GM19438 (cell line): Measurements from ENCODE around the gene PNRC2.
"Not testable (repeated sequence)": the region's sequence is repeated elsewhere in the genome, so short reads cannot be mapped to it uniquely, and the experiment has no call there.

Experiments
- ATAC-seq: cut with Tn5 transposase; IDR thresholded peaks from one replicate; pipeline ENCODE4 v1.9.1; 2021; ENCODE audit warnings: low read depth; ENCODE audit not compliant: unreplicated experiment

PNRC2 gene

GRCh38 chr1:23984417-23985186 is 25.0 kb downstream of the PNRC2 start:
- ATAC-seq: no peak

GRCh38 chr1:23987038-23987437 is 27.4 kb downstream of the PNRC2 start:
- ATAC-seq: not testable (repeated sequence)

GRCh38 chr1:23989263-23989662 is 29.6 kb downstream of the PNRC2 start:
- ATAC-seq: no peak

- ATAC-seq: not testable (repeated sequence)
Observed at GRCh38 chr1:23992011-23992410, 32.4 kb downstream of the PNRC2 start.

- no peak for ATAC-seq
Observed at GRCh38 chr1:23995431-23995837, 35.8 kb downstream of the PNRC2 start.

DNA sequence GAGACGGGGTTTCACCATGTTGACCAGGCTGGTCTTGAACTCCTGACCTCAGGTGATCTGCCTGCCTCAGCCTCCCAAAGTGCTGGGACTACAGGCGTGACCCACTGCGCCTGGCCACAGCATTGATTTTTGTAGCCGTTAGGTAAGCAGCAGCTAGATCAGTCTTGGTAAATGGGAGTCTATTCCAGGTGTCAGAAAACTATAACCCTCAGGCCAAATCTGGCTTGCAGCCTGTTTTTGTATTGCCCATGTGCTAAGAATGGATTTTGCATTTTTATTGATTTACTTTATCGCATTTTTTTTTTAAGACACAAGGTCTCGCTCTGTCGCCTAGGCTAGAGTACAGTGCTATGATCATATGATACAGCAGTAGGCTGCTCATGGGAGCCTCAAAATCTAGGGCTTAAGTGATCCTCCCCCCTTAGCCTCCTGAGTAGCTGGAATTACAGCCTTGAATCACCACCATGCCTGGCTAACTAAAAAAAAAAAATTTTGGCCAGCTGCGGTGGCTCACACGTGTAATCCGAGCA is 37.1 kb downstream of the PNRC2 start:
- no peak for ATAC-seq

DNA sequence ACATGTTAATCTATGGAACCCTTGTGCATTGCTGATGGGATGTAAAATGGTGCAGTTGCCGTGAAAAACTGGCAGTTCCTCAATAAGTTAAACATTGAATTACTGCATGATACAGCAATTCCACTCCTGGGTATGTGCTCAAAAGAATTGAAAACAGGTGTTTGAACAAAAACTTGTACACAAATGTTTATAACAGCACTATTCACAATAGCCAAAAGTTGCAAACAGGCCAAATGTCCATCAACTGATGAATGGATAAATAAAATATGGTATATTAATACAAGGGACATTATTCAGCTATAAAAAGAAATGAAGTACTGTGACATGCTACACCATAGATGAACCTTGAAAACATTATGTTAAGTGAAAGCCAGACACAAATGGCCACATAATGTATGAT is 38.2 kb downstream of the PNRC2 start:
- ATAC-seq: no peak

DNA sequence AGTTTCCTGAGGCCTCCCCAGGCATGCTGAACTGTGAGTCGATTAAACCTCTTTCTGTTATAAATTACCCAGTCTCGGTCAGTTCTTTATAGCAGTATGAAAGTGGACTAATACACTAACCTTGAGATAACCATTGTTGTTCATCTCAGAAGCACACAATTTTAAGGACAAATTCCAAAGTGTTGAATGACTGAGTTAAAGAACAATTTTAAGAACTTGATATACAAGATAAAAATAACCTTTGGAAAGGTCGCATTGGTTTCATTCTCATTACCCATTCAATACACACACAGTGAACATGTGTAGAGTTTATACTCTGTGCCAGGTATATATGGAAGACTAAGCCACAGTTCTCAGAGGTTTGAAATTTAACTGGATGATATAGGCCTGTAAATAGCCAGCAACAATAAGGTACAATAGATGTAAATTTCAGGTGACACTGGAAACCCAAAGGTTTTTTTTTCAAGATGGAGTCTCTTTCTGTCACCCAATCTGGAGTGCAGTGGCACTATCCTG is 39.6 kb downstream of the PNRC2 start:
- ATAC-seq: no peak

- no peak for ATAC-seq
Observed at GRCh38 chr1:24002695-24003094, 43.1 kb downstream of the PNRC2 start.

DNA sequence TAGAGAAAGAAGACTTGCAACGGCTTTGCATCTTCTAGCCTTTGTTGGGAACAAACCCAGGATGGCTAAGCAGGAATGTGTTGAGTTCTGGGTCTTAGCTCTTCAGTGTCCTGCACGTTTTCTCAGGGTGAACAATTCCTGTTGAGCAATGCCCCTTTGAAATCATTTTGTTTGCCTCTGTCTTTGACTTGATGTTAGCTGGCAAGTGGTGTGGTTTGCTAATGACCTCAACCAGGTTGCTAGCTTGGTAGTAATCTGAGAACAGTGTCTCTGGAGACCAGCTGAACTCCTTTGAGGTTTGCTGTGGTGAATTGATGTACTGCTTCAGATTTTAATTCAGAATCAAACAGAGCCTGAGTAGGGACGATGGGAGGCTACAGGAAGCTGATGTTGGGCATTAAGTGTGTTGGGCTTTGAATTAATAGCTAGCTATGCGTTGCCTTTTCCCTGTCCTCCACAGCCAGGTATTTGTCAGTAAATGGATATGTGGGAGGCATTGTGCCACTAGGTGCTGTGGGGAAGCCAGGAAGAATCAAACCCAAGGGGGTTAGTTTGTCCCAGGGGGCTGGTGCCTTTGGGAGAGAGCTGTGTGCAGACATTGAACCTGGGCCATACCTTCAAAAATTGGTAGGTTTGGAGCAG is 43.8 kb downstream of the PNRC2 start:
- ATAC-seq: no peak

GRCh38 chr1:24004132-24004531 is 44.5 kb downstream of the PNRC2 start:
- ATAC-seq: no peak

- ATAC-seq: no peak
Observed at GRCh38 chr1:24005163-24005562, 45.5 kb downstream of the PNRC2 start.

DNA sequence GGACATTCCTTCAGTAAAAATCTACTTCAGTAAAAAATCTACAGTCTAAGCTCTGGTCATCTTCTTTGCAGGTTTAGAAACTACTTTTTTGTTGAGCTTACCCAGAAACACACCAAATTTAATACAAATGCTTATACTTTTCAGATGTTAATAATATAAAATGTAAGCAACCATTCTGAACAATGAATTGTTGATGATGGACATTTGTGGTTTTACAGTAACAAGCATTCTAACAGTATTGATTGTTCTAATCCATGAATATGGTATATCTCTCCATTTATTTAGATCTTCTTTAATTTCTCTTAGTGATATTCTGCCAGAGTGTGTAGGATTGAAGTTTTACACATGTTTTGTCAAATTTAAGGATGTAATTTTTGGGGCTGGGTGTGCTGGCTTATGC is 47.5 kb downstream of the PNRC2 start:
- ATAC-seq: no peak

DNA sequence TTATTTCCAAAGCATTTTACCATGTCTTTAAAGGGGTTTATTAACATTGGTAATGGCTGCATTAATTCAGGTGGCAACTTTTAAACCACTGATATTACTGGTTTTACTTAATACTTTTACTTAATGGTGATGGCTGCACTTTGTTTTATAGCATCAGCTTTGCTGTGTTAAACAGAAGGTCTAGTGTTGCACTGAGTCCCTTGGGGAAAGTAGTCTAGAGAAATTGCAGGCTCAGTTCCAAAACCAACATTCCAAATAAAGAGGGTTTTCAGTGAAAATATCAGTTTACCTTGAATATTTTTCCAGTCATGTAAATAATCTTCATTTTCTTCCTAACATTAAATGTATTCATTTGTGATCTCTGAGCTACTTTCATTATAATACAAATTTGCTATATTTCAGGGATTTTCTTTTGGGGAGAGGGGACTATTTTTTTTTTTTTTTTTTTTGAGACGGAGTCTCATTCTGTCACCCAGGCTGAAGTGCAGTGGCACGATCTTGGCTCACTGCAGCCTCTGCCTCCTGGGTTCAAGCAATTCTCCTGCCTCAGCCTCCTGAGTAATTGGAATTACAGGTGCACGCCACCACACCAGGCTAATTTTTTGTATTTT is 49.1 kb downstream of the PNRC2 start:
- not testable (repeated sequence) for ATAC-seq

GRCh38 chr1:24009406-24009805 is 49.8 kb downstream of the PNRC2 start:
- ATAC-seq: no peak

DNA sequence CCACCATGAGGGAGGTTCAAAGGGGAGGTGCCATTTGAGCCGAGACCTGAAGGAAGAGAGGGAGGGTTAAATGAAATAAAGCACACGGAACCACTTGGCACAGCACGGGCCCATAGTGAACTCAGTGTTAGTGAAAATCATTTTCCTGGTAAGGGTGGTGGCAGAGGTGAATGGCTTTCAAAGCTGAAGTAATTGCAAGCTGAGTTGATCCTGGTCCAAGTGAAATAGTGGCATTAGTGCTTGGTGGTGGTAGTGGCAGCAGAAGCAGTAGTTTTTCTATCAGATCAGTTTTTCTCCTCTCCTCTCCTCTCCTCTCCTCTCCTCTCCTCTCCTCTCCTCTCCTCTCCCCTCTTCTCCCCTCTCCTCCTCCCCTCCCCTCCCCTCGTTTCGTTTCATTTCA is 51.0 kb downstream of the PNRC2 start:
- no peak for ATAC-seq

DNA sequence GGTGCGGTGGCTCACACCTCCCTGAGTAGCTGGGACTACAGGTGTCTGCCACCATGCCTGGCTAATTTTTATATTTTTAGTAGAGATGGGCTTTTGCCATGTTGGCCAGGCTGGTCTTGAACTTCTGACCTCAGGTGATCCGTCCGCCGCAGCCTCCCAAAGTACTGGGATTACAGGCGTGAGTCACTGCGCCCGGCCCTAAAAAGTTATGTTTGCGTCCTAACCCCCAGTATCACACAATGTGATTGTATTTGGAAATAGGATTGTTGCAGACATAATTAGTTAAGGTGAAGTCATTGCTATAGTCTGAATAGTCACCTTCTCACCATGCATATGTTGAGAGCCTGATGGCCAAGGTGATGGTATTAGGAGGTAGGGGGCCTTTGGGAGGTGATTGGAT is 53.2 kb downstream of the PNRC2 start:
- ATAC-seq: not testable (repeated sequence)
